Measurements from ENCODE around the gene CASP2.

The CASP2 gene

GRCh38 chr7:143295870-143296269 lies 7.7 kb downstream of the CASP2 start:
- in situ Hi-C loops (cut with MboI; ENCODE audit: low sequenced_read_pairs) = no loop called here

- in situ Hi-C loops (cut with MboI; ENCODE audit: low sequenced_read_pairs) = no loop called here
Observed at GRCh38 chr7:143296686-143297085, 8.5 kb downstream of the CASP2 start.

GRCh38 chr7:143299346-143299745 lies 11.2 kb downstream of the CASP2 start:
- in situ Hi-C loops (cut with MboI; ENCODE audit: low sequenced_read_pairs) = no loop called here

GRCh38 chr7:143299840-143300239 lies 11.7 kb downstream of the CASP2 start:
- in situ Hi-C loops (cut with MboI; ENCODE audit: low sequenced_read_pairs) = no loop called here

GRCh38 chr7:143300959-143301935 lies 13.1 kb downstream of the CASP2 start:
- in situ Hi-C loops (cut with MboI; ENCODE audit: low sequenced_read_pairs) = no loop called here

GRCh38 chr7:143303733-143304132 lies 15.6 kb downstream of the CASP2 start:
- in situ Hi-C loops (cut with MboI; ENCODE audit: low sequenced_read_pairs) = no loop called here

GRCh38 chr7:143304938-143305337 lies 16.8 kb downstream of the CASP2 start:
- in situ Hi-C loops (cut with MboI; ENCODE audit: low sequenced_read_pairs) = no loop called here

GRCh38 chr7:143305423-143306070 lies 17.4 kb downstream of the CASP2 start:
- in situ Hi-C loops (cut with MboI; ENCODE audit: low sequenced_read_pairs) = no loop called here

GRCh38 chr7:143308632-143309031 lies 20.5 kb downstream of the CASP2 start:
- in situ Hi-C loops (cut with MboI; ENCODE audit: low sequenced_read_pairs) = no loop called here

GRCh38 chr7:143314127-143314526 lies 26.0 kb downstream of the CASP2 start:
- in situ Hi-C loops (cut with MboI; ENCODE audit: low sequenced_read_pairs) = no loop called here

GRCh38 chr7:143315776-143316175 lies 27.6 kb downstream of the CASP2 start, which contains the start of gene CLCN1:
CLCN1 (plus strand) TSS chr7:143316111; CDS start chr7:143316213, 102 bp downstream.
- in situ Hi-C loops (cut with MboI; ENCODE audit: low sequenced_read_pairs) = no loop called here

GRCh38 chr7:143316492-143316891 lies 28.3 kb downstream of the CASP2 start:
- in situ Hi-C loops (cut with MboI; ENCODE audit: low sequenced_read_pairs) = no loop called here

- in situ Hi-C loops (cut with MboI; ENCODE audit: low sequenced_read_pairs) = no loop called here
Observed at GRCh38 chr7:143318661-143319060, 30.5 kb downstream of the CASP2 start.

GRCh38 chr7:143320620-143321019 lies 32.5 kb downstream of the CASP2 start:
- in situ Hi-C loops (cut with MboI; ENCODE audit: low sequenced_read_pairs) = no loop called here

- in situ Hi-C loops (cut with MboI; ENCODE audit: low sequenced_read_pairs) = no loop called here
Observed at GRCh38 chr7:143321242-143321641, 33.1 kb downstream of the CASP2 start.

- in situ Hi-C loops (cut with MboI; ENCODE audit: low sequenced_read_pairs) = no loop called here
Observed at GRCh38 chr7:143321734-143322133, 33.6 kb downstream of the CASP2 start.

- in situ Hi-C loops (cut with MboI; ENCODE audit: low sequenced_read_pairs) = no loop called here
Observed at GRCh38 chr7:143322760-143323633, 34.8 kb downstream of the CASP2 start.

- in situ Hi-C loops (cut with MboI; ENCODE audit: low sequenced_read_pairs) = no loop called here
Observed at GRCh38 chr7:143323653-143324052, 35.5 kb downstream of the CASP2 start.

GRCh38 chr7:143325240-143325639 lies 37.1 kb downstream of the CASP2 start:
- in situ Hi-C loops (cut with MboI; ENCODE audit: low sequenced_read_pairs) = no loop called here

GRCh38 chr7:143327903-143328302 lies 39.8 kb downstream of the CASP2 start:
- in situ Hi-C loops (cut with MboI; ENCODE audit: low sequenced_read_pairs) = no loop called here
